ENCODE measurements around the gene EEF2K.
"Not testable (repeated sequence)": the region's sequence is repeated elsewhere in the genome, so short reads cannot be mapped to it uniquely, and the experiment has no call there.

The EEF2K gene

GRCh38 chr16:22194707-22195444 lies 11.2 kb upstream of the EEF2K start:
- H3K4me3 ChIP-seq (ENCODE audit: low read depth, low read length) = no peak overlapping the region
- TF ChIP-seq CTCF (IDR thresholded peaks at IDR 0.05; ENCODE audit: low read depth, low read length, missing control alignments) = no peak
- no peak for DNase-seq (ENCODE audit: low read depth)

- no peak for TF ChIP-seq CTCF (IDR thresholded peaks at IDR 0.05; ENCODE audit: low read depth, low read length, missing control alignments)
- DNase-seq (ENCODE audit: low read depth) = no peak
- no peak overlapping the region for H3K4me3 ChIP-seq (ENCODE audit: low read depth, low read length)
These were observed 10.7 kb upstream of the EEF2K start for GRCh38 chr16:22195445-22195694.

GRCh38 chr16:22195695-22196558 lies 10.2 kb upstream of the EEF2K start:
- H3K4me3 ChIP-seq (ENCODE audit: low read depth, low read length) = peak overlapping the region; percentile 71
- DNase-seq (ENCODE audit: low read depth) = peak; percentile 75
- peak; percentile 88 for TF ChIP-seq CTCF (IDR thresholded peaks at IDR 0.05; ENCODE audit: low read depth, low read length, missing control alignments)

DNA sequence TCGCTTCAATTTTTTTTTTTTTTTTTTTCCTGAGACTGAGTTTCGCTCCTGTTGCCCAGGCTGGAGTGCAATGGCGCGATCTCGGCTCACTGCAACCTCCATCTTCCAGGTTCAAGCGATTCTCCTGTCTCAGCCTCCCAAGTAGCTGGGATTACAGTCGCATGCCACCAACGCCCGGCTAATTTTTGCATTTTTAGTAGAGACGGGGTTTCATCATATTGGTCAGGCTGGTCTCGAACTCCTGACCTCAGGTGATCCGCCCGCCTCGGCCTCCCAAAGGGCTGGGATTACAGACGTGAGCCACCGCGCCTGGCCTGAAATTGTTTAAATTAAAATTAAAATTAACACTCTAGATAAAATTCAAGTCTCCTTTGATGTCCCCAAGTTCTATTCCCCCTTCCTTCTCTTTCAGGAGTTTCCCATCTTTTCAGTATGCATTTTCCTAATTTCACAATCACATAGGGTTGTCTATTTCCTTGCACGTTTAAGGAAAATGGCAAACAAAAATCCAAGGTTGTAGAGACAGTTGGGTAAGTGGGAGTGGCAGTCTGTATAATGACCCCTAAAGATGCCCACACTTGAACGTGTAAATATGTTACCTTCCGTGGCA lies 9.4 kb upstream of the EEF2K start:
- peak overlapping the region; percentile 71; the same call in 1 of the 2 replicates for H3K4me3 ChIP-seq (ENCODE audit: low read depth, low read length)
- not testable (repeated sequence) for DNase-seq (ENCODE audit: low read depth)

- no peak overlapping the region for H3K4me3 ChIP-seq (ENCODE audit: low read depth, low read length)
- no peak for DNase-seq (ENCODE audit: low read depth)
- peak; percentile 22 for TF ChIP-seq CTCF (IDR thresholded peaks at IDR 0.05; ENCODE audit: low read depth, low read length, missing control alignments)
These were observed 7.4 kb upstream of the EEF2K start for GRCh38 chr16:22198547-22199293.

GRCh38 chr16:22202261-22202637 lies 3.8 kb upstream of the EEF2K start:
- no peak for DNase-seq (ENCODE audit: low read depth)
- no peak overlapping the region for H3K4me3 ChIP-seq (ENCODE audit: low read depth, low read length)
- no peak for TF ChIP-seq CTCF (IDR thresholded peaks at IDR 0.05; ENCODE audit: low read depth, low read length, missing control alignments)

DNA sequence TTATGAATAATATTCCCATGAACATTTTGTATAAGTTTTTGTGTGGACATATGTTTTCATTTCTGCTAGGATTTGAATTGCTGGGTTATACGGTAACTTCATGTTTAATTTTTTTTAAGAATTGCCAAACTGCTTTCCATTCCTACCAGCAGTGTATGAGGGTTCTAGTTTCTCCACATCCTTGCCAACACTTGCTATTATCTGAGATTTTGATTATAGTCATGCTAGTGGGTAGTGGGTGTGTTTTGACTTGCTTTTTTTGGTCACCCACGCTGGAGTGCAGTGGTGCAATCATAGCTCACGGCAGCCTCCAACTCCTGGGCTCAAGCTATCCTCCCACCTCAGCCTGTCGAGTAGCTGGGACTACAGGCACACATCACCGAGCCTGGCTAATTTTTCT lies 3.0 kb upstream of the EEF2K start:
- DNase-seq (ENCODE audit: low read depth) = no peak
- TF ChIP-seq CTCF (IDR thresholded peaks at IDR 0.05; ENCODE audit: low read depth, low read length, missing control alignments) = no peak
- no peak overlapping the region for H3K4me3 ChIP-seq (ENCODE audit: low read depth, low read length)
